Calu3 (cell line): ENCODE data around the gene NSL1. TPM values are rescaled to one million over a fixed set of nuclear protein-coding genes. Genes with fewer than 3 reads are reported as not detected.

Experiments used
- BruUV-seq: library from RNA; stranded (reverse); fragments of 400-500 nt; replicated peaks from 2 replicates; lab custom pipeline; 2021; lab: Mats Ljungman, UMichigan
- CTCF ChIA-PET: fragments of 300-600 bp; sonication (Branson Sonifier 250); formaldehyde crosslinking; loops from one replicate; lab custom pipeline; 2022; ENCODE audit warnings: antibody characterized with exemption; lab: Charles Lee
- DNase-seq: peaks from one replicate; pipeline ENCODE4 v3.0.0; 2022
- H3K27ac Mint-ChIP-seq: one replicate; pipeline ENCODE4 v1.8.0; 2022; ENCODE audit warnings: mixed read lengths; ENCODE audit not compliant: unreplicated experiment
- H3K27me3 Mint-ChIP-seq: one replicate; pipeline ENCODE4 v1.8.0; 2022; ENCODE audit warnings: mixed read lengths; ENCODE audit not compliant: unreplicated experiment
- H3K36me3 Mint-ChIP-seq: one replicate; pipeline ENCODE4 v1.8.0; 2022; ENCODE audit warnings: mild to moderate bottlenecking, moderate library complexity, mixed read lengths; ENCODE audit not compliant: insufficient read depth, unreplicated experiment
- H3K4me1 Mint-ChIP-seq: one replicate; pipeline ENCODE4 v1.8.0; 2022; ENCODE audit warnings: mild to moderate bottlenecking, low read depth, mixed read lengths; ENCODE audit not compliant: unreplicated experiment
- H3K4me3 Mint-ChIP-seq: one replicate; pipeline ENCODE4 v1.8.0; 2022; ENCODE audit warnings: mild to moderate bottlenecking, low read depth, moderate library complexity, mixed read lengths; ENCODE audit not compliant: unreplicated experiment
- H3K9me3 Mint-ChIP-seq: one replicate; pipeline ENCODE4 v1.8.0; 2022; ENCODE audit warnings: low read depth, mixed read lengths; ENCODE audit not compliant: unreplicated experiment
- intact Hi-C: fragments of 100-400 bp; cut with micrococcal nuclease; formaldehyde crosslinking; loops from one replicate; pipeline ENCODE4 v1.10.0; 2022; ENCODE audit not compliant: unreplicated experiment
- total RNA-seq: library from RNA; stranded (reverse); gene quantifications from 2 replicates; pipeline ENCODE4 v1.2.3, GENCODE V29; 2022
- TF ChIP-seq, protein P1 (sequence below): fragments of 200-600 bp; IDR thresholded peaks from one replicate; pipeline ENCODE4 v1.8.0; 2022; ENCODE audit warnings: antibody characterized with exemption; ENCODE audit not compliant: unreplicated experiment

NSL1 gene
- total RNA-seq, 1 experiment from 2014 or later: 47.2 TPM

- intact Hi-C loops: loop anchor here (5.0 kb wide), 1 partner anchor 33 kb away; no protein-coding TSS in a partner anchor
- TF ChIP-seq, protein P1, sequence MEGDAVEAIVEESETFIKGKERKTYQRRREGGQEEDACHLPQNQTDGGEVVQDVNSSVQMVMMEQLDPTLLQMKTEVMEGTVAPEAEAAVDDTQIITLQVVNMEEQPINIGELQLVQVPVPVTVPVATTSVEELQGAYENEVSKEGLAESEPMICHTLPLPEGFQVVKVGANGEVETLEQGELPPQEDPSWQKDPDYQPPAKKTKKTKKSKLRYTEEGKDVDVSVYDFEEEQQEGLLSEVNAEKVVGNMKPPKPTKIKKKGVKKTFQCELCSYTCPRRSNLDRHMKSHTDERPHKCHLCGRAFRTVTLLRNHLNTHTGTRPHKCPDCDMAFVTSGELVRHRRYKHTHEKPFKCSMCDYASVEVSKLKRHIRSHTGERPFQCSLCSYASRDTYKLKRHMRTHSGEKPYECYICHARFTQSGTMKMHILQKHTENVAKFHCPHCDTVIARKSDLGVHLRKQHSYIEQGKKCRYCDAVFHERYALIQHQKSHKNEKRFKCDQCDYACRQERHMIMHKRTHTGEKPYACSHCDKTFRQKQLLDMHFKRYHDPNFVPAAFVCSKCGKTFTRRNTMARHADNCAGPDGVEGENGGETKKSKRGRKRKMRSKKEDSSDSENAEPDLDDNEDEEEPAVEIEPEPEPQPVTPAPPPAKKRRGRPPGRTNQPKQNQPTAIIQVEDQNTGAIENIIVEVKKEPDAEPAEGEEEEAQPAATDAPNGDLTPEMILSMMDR: no peak
- Mint-ChIP-seq H3K27ac (no peak overlapping the region), H3K4me3 (peak overlapping the region; percentile 64), H3K9me3 (no peaks in the 10 kb centered on the region), H3K4me1 (peaks cover 16% of the 10 kb centered on the region), H3K36me3 (peaks cover 4% of the 10 kb centered on the region), H3K27me3 (peaks cover 80% of the 10 kb centered on the region)
- CTCF ChIA-PET: interaction anchor here (1.7 to 1.8 kb wide), 2 partner anchors 35 to 50 kb away, joined by 6 to 7 read pairs; no protein-coding TSS in a partner anchor
- no TSS peak for BruUV-seq
- DNase-seq: peak; percentile 12
Observed at GRCh38 chr1:212700223-212700891, 91.2 kb downstream of the NSL1 start.

DNA sequence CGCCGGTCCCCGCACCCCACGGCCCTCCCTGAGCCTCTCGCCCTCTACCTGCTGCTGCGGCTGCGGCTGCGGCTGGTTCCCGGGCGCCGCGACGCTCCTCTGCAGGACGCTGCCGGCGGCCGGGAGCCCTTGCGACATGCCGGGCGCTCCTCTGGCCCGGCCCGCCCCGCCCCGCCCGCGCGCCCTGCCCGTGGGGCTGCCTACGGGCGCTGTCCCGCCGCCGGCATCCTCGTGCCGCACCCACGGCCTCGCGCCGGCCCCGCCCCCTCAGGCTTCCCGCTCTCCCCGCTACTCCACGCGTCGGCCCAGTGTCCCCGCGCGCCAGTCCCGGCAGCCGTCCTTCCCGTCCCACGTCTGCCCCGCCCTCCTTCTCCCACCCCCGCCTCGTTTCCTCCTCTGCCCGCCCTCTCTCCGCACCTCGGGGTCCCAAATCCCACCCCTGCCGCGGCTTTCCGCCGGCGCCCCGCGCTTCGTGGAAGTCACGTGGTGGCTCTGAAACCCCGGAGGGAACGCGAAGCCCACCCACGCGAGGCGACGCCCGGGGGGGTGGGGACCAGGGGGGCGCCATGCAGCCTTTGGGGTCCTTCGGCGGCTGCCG lies 91.9 kb downstream of the NSL1 start, which contains the start of gene BATF3:
TSS of gene BATF3 (minus strand) at position 216 of the 598 bp plus-strand sequence. CDS start at position 138, 78 bp downstream.
- CTCF ChIA-PET: interaction anchor here (0.6 to 1.8 kb wide), 5 partner anchors 22 to 73 kb away, joined by 3 to 7 read pairs (median 5); no protein-coding TSS in a partner anchor

GRCh38 chr1:212699104-212699624 lies 92.4 kb downstream of the NSL1 start:
- CTCF ChIA-PET: interaction anchor here (0.6 to 1.8 kb wide), 6 partner anchors 22 to 74 kb away, joined by 3 to 7 read pairs (median 4); no protein-coding TSS in a partner anchor
- BruUV-seq: no TSS peak
- Mint-ChIP-seq H3K36me3 (peaks cover 4% of the 10 kb centered on the region), H3K27me3 (peaks cover 85% of the 10 kb centered on the region), H3K4me3 (peak overlapping the region; percentile 64), H3K27ac (no peak overlapping the region), H3K4me1 (peaks cover 16% of the 10 kb centered on the region), H3K9me3 (no peaks in the 10 kb centered on the region)
- TF ChIP-seq, protein P1: peak; percentile 73
- DNase-seq: peak; percentile 80
- intact Hi-C loops: no loop called here

More for the DNA sequence above, 91.9 kb downstream of the NSL1 start, which contains the start of gene BATF3:
- Mint-ChIP-seq H3K4me1 (peaks cover 16% of the 10 kb centered on the region), H3K4me3 (peak within 1 kb of the TSS; percentile 64), H3K27ac (no peak within 1 kb of the TSS), H3K36me3 (peaks cover 4% of the 10 kb centered on the region), H3K9me3 (no peaks in the 10 kb centered on the region), H3K27me3 (peaks cover 85% of the 10 kb centered on the region)
- BruUV-seq: no TSS peak
- no peak for DNase-seq
- TF ChIP-seq, protein P1: no peak
- intact Hi-C loops: loop anchor here (5.0 kb wide), 1 partner anchor 32 kb away; no protein-coding TSS in a partner anchor

DNA sequence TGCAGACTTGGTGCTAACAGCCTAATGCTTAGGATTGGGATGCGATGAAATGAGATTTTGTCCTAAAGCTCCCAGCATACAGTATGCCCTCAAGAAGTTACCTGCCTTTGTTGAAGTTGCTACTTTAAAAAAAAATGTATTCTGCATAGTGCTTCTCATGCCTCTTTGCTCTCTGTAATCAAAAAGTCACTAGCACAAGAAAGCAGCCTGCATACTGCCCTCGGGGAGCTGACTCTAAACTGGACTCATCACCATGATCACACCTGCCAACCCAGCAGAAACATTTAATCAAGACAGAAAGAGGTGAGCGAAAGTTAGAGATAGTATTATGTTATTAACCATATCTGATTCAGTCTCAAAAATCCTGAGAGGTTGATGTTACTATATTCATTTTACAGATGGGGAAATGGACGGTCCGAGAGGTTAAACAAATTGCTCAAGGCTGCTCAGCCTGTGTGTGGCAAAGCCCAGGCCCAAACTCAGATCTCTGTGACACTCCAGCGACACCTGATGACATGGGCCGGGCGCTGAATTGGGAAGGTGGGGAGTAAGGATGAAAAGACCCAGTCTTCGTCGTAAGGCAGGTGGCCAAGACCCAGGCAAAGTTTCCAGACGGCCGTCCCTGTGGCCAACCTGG lies 93.0 kb downstream of the NSL1 start:
- CTCF ChIA-PET: interaction anchor here (0.6 to 1.8 kb wide), 4 partner anchors 30 to 74 kb away, joined by 3 to 7 read pairs (median 6); no protein-coding TSS in a partner anchor

More for the DNA sequence above, 93.0 kb downstream of the NSL1 start:
- TF ChIP-seq, protein P1: no peak
- H3K9me3 Mint-ChIP-seq: no peaks in the 10 kb centered on the region
- peak overlapping the region; percentile 64 for H3K4me3 Mint-ChIP-seq
- DNase-seq: no peak
- H3K27me3 Mint-ChIP-seq: peaks cover 85% of the 10 kb centered on the region
- no TSS peak for BruUV-seq
- H3K4me1 Mint-ChIP-seq: peaks cover 16% of the 10 kb centered on the region
- H3K27ac Mint-ChIP-seq: no peak overlapping the region
- peaks cover 4% of the 10 kb centered on the region for H3K36me3 Mint-ChIP-seq
- intact Hi-C loops: no loop called here
